M059J (cell line): Measurements from ENCODE around the gene C19orf18. TPM values are rescaled to one million over a fixed set of nuclear protein-coding genes. Genes with fewer than 3 reads are reported as not detected.

Source experiments
- DNase-seq: peaks from one replicate; pipeline ENCODE4 v3.0.0-alpha.2; 2012; ENCODE audit warnings: low read depth
- total RNA-seq: library from RNA; depleted of rRNA; stranded (reverse); fragments of >200 nt; shearing (Covaris generic); gene quantifications from 2 replicates; pipeline ENCODE4 v1.2.3, GENCODE V29; 2014; rRNA removed

C19orf18 gene
- total RNA-seq, 1 experiment from 2014 or later: not detected

GRCh38 chr19:57947419-57948134 is 26.8 kb downstream of the C19orf18 start, which contains the start of gene ZNF256:
Gene ZNF256, minus strand, starts transcription at chr19:57947706. Its CDS starts 232 bp downstream, at chr19:57947474.
- DNase-seq: peak; percentile 96

DNA sequence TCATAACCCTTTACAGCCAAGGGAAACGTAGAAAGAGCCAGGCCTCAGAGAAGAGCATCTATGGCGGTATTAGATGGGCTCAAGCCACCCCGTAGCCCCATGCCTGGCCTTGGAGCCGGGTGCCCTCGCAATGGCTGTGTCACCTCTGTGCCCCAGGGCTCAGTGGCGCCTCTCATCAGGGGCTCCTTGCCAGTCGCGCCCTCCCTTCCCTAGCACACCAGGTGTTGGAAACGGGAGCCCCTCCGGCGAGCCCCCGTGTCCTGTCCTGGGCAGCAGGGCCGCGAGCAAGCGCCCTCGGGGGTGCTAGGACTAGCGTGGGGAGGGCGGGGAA is 27.3 kb downstream of the C19orf18 start:
- no peak for DNase-seq

GRCh38 chr19:57946316-57946715 is 28.0 kb downstream of the C19orf18 start:
- DNase-seq: no peak

GRCh38 chr19:57941593-57941992 is 32.7 kb downstream of the C19orf18 start:
- no peak for DNase-seq

GRCh38 chr19:57935731-57936130 is 38.6 kb downstream of the C19orf18 start:
- no peak for DNase-seq

- peak; percentile 89 for DNase-seq
Observed at GRCh38 chr19:57934820-57935665, 39.3 kb downstream of the C19orf18 start, which contains the start of gene ZNF418. Gene ZNF418, minus strand, starts transcription at chr19:57935402. Its CDS starts 1,580 bp downstream, at chr19:57933822.

DNA sequence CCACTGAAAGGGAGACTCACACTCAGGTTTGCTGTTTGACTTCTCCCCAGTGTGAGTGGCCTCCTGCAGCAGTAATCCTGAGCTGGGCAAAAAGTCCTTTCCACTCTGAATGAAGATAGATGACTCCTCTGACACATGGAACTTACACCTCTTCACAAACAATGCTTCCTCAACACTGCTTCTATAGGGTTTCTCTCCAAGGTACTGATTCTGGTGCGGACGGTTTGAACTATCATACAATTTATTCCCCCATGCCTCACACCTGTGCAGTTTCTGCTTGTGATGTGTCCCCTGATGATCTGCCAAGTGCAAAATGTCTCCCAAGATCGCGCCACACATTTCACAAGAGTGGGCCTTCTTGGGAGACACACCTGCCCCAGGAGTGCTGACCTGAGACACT is 46.7 kb downstream of the C19orf18 start:
- DNase-seq: no peak

- DNase-seq: peak; percentile 97
Observed at GRCh38 chr19:57916168-57916995, 58.0 kb downstream of the C19orf18 start, which contains the start of gene ZNF417. Gene ZNF417, minus strand, starts transcription at chr19:57916592. Its CDS starts 181 bp downstream, at chr19:57916411.

DNA sequence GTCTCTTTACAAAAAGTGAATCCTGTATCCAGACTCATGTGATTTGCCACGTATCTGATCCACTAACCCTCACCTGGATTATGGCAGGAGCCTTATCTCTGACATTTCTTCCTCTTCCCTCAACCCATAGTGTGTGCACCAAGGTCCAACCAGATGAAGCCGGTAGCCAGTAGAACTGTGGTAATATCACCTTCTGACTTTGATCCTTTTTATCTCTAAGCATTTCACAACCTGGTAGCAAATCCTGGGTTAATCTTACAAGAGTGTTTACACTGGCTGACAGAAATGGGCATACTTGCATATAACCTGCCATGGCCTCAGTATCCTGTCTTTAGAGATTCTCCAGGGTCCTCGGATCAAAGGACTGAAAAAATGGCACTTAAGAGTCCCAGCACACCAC is 59.8 kb downstream of the C19orf18 start:
- DNase-seq: no peak

Other genes with a start within 250 kb of the C19orf18 start
- gene ZNF671, start 246.9 kb downstream of the C19orf18 start, total RNA-seq: 1.9 and 5.4 TPM in 2 replicates
- 11.4 and 12.8 TPM in 2 replicates for gene ZNF776, start 227.7 kb downstream of the C19orf18 start, total RNA-seq
- 11.8 and 14.2 TPM in 2 replicates for gene ZNF586, start 204.9 kb downstream of the C19orf18 start, total RNA-seq
- gene ZNF552, start 159.6 kb downstream of the C19orf18 start, total RNA-seq: 0.69 and 0.84 TPM in 2 replicates
- gene ZNF587B, start 144.2 kb downstream of the C19orf18 start, total RNA-seq: 8.3 and 8.5 TPM in 2 replicates
- gene ZNF587, start 124.7 kb downstream of the C19orf18 start, total RNA-seq: 6.5 and 19.6 TPM in 2 replicates
- gene ZNF814, start 85.5 kb downstream of the C19orf18 start, total RNA-seq: 0.64 and 2.2 TPM in 2 replicates
- gene ZNF417, start 57.9 kb downstream of the C19orf18 start, total RNA-seq: 11.2 and 11.6 TPM in 2 replicates
- gene ZNF418, start 39.1 kb downstream of the C19orf18 start, total RNA-seq: 6.6 and 7.0 TPM in 2 replicates
- 4.8 and 6.7 TPM in 2 replicates for gene ZNF256, start 26.8 kb downstream of the C19orf18 start, total RNA-seq
- gene ZNF606, start 28.3 kb upstream of the C19orf18 start, total RNA-seq: 13.2 and 13.4 TPM in 2 replicates
- 1.2 TPM in 1 of 2 replicates, not detected in the other for gene ZSCAN1, start 59.5 kb upstream of the C19orf18 start, total RNA-seq
- gene ZNF135, start 84.7 kb upstream of the C19orf18 start, total RNA-seq: 1.8 and 2.0 TPM in 2 replicates
- 33.3 and 39.8 TPM in 2 replicates for gene ZSCAN18, start 123.7 kb upstream of the C19orf18 start, total RNA-seq
- gene ZNF329, start 176.3 kb upstream of the C19orf18 start, total RNA-seq: 9.8 and 14.6 TPM in 2 replicates
- 23.7 and 26.7 TPM in 2 replicates for gene ZNF274, start 208.5 kb upstream of the C19orf18 start, total RNA-seq